ENCODE results near the gene C17orf107.
A peak's percentile ranks its signal among the peaks of the same experiment; 100 is the strongest.

C17orf107 gene

GRCh38 chr17:4935650-4936049 is 36.3 kb downstream of the C17orf107 start:
- no peak for DNase-seq (ENCODE audit: low read depth)

DNA sequence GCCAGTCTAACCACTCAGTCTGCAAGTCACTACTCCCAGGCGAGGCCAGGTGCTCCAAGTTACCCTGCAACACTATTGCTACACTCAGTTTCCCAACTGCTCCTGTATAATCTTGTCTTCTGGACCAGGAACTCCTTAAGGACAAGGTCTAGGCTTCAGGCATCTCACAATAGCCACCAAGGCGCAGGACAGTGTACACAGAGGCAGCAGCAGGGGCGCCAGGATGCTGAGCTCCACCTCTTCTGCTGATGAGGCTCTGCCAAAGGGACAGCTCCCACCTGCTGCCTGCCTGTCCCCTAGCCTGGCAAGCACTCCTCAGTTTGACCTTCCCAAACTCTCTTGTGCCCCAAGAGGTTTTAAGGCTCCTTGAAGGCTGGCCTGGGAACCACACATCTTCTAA is 37.1 kb downstream of the C17orf107 start:
- no peak for DNase-seq (ENCODE audit: low read depth)

DNA sequence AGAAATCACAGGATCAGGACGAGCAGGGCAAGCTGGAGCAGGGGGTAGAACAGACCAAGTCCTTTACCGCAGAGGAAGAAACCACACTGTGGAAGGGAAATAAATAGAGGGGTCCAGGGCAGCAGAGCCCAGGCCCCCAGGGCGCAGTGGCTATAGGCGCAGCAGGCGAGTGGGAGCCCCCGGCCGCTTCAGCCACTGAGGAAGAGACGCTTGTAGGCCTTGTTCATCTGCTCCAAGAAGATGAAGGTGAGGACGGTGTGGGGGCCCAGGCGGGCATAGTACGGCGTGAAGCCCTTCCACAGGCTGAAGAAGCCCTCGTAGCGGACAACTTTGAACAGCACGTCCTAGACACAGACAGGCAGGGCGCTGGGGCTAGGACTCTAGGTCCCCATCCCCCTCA is 38.2 kb downstream of the C17orf107 start:
- no peak for DNase-seq (ENCODE audit: low read depth)

GRCh38 chr17:4938069-4938491 is 38.7 kb downstream of the C17orf107 start:
- no peak for DNase-seq (ENCODE audit: low read depth)

GRCh38 chr17:4938688-4939545 is 39.6 kb downstream of the C17orf107 start:
- peak; percentile 44 for DNase-seq (ENCODE audit: low read depth)

GRCh38 chr17:4939546-4939795 is 40.1 kb downstream of the C17orf107 start:
- no peak for DNase-seq (ENCODE audit: low read depth)

GRCh38 chr17:4939796-4940554 is 40.6 kb downstream of the C17orf107 start, which contains the start of the genes RNF167 and SLC25A11:
Gene RNF167 (plus strand): TSS chr17:4940268. CDS start chr17:4940910, 642 bp downstream.
Gene SLC25A11 (minus strand): TSS chr17:4940046. CDS start chr17:4939910, 136 bp downstream.
- DNase-seq (ENCODE audit: low read depth): peak; percentile 100

DNA sequence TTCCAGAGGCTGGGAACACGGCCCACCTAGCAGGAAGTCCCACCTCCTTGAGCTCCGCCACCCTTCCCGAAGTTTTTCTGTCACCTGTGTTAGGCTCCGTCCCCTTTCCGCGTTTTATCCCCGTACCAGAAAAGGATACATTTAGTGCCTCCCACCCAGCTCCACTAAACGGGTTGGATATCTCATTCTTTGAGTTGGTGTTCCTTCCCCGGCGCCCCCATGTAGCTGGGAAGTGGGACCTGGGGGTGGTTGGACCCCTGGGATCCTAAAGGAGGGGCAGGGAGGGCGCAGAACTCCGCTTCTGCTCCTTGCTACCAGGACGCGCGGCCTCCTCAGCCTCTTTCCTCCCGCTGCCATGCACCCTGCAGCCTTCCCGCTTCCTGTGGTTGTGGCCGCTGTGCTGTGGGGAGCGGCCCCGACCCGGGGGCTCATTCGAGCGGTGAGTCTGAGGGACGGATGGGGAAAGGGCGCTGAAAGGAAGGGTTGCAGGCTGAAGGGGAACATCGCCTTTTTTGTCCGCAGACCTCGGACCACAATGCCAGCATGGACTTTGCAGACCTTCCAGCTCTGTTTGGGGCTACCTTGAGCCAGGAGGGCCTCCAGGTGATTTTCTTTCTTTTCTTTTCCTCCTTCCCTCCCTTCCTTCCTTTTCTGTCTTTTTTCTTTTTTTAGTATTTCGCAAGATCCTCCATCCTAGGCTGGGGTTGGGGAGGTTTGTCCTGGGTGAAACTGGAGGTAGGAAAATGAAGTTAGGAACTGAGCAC is 41.4 kb downstream of the C17orf107 start:
- DNase-seq (ENCODE audit: low read depth): peak; percentile 51

DNA sequence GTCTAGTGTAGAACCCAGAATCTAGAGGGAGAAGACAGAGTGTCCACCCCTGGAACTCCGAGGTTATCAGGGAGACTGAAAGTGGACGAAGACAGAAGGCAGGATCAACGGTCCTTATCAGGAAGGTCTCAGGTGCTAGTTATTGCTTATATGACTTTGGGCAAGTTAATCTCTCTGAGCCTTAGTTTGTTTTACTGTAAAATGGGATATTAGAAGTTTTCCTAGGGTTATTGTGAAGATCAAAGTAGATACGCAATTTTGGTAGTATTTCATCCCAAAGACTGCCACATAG is 41.9 kb downstream of the C17orf107 start:
- DNase-seq (ENCODE audit: low read depth): no peak

DNA sequence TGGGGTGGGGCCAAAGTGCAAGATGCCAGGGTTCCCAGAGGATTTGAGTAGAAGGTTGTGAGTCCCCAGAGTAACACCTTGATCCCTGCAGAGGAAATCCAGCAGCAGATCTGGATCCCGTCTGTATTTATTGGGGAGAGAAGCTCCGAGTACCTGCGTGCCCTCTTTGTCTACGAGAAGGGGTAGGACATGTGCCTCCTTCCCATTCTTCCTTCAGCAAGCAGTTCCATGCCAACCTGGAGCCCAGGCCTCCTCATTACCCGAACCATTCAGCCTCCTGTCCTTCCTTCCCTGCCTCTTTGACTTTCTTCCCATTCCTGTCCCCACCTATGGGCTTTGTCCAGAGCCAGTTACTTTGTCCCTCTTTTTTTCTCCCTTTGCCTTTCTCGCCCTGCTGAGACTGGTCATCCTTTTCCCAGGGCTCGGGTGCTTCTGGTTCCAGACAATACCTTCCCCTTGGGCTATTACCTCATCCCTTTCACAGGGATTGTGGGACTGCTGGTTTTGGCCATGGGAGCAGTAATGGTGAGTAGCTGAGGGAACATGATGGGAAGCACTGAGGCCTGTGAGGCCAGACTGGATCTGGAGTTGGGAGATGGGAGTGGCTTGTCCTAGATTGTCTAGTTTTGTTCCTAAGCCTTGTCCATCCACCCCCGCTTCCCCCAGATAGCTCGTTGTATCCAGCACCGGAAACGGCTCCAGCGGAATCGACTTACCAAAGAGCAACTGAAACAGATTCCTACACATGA is 43.6 kb downstream of the C17orf107 start:
- no peak for DNase-seq (ENCODE audit: low read depth)

- DNase-seq (ENCODE audit: low read depth): no peak
Measured at GRCh38 chr17:4944163-4944553, 44.8 kb downstream of the C17orf107 start.

GRCh38 chr17:4944554-4945175 is 45.3 kb downstream of the C17orf107 start:
- DNase-seq (ENCODE audit: low read depth): no peak

- peak; percentile 98 for DNase-seq (ENCODE audit: low read depth)
Measured at GRCh38 chr17:4945176-4945943, 46.0 kb downstream of the C17orf107 start.

DNA sequence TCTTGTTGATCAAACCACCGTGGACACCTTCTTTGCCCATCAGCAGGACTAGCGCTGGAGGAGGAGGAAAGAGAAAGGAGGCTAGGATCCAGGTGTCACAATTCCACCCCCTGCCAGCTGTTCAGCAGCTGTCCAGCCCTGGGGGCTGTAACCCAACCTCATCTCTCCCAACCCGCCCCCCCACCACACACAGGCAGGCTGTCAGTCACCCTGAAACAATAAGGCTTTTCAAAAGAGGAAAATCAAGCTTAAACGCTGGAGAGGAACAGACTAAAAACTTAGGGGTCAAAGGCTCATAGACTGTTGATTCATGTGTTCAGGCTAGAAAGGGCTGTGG is 46.6 kb downstream of the C17orf107 start:
- peak; percentile 44 for DNase-seq (ENCODE audit: low read depth)

DNA sequence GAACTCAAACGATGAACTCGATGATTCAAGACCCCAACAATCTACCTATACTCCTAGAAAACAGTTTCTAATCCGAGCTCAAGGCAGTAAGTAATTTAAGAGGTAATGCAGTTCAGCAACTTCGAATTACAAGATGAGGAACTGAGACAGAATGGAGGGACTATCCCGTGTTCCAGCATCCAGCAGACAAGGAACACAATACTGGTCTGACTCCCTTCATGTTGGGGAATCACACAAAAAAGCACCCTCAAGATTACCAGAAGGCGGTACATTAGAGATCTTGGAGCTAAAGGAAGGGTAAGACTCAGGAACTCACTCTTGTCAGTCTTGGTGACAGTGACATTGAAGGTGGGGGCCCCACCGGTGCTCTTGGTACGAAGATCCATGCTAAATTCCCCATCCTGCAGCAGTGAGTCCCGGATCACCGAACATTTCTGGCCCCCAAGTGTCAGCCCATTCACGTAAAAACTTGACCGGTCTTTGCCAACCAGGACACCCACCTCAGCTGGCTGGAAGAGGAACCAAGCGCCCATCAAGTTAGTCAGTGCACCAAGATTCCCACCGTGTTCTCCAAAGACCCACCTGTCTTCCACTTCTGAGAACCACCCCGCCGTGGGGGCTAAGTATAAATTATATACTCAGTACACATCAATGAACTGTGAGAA is 47.1 kb downstream of the C17orf107 start:
- no peak for DNase-seq (ENCODE audit: low read depth)

DNA sequence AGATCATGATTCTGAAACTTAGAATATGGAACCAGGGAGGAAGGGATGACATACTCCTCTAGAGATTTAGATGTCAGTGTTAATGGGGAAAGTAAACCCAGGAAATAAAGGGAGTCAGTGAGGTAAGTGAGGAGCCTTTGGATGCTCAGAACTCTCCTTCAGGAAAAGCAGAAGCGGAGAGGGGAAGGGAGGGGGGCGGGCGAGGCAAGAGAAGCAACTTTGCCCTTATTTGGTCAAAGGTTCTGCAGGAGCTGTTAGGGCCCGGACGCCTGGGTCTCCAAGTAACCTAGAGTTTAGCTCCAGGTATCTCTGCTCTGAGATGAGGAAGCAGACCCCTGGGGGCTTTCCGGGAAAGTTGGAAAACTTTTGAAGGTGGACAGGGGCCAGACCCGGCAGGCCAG is 47.7 kb downstream of the C17orf107 start:
- peak; percentile 29 for DNase-seq (ENCODE audit: low read depth)

GRCh38 chr17:4947411-4948165 is 48.3 kb downstream of the C17orf107 start:
- DNase-seq (ENCODE audit: low read depth): peak; percentile 74

DNA sequence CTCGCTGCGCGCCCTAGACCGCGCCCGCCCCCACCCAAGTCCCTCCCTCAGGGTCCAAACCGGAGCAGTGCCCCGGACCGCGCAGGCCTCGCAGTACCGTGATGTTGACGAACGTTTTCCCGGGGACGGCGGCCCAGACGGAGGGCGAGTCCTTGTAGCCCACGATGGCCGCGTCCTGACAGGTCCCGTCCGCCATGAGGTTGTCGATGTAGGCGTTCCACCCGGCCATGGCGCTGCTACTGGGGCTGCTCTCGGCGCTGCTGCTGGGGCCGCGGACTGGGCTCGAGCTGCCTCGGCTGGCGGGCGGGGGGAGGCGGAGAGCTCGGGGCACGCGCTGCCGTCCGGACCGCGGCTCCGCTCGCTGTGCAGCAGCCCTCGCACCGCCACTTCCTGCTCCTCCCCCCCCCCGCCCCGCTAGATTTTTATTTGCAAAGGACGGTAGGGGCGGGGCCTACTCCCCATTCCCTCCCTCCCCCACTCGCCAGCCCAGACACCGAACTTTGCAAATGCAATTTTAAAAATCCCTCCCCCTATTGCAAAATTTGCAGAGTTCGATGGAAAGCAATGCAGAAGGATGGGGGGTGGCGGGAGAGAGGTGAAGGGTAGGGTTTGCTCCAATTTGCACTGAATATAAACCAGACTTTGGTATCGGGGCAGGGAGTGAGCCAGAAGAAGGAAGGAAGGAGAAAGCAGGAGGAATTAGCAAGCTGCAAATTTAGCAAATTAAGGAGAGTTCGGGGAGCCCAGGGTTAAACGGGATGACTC is 49.0 kb downstream of the C17orf107 start, which contains the start of gene PFN1:
Gene PFN1 (minus strand): TSS at position 365 of the 765 bp plus-strand sequence. CDS start 136 bp downstream, at position 229.
- DNase-seq (ENCODE audit: low read depth): peak; percentile 94

DNA sequence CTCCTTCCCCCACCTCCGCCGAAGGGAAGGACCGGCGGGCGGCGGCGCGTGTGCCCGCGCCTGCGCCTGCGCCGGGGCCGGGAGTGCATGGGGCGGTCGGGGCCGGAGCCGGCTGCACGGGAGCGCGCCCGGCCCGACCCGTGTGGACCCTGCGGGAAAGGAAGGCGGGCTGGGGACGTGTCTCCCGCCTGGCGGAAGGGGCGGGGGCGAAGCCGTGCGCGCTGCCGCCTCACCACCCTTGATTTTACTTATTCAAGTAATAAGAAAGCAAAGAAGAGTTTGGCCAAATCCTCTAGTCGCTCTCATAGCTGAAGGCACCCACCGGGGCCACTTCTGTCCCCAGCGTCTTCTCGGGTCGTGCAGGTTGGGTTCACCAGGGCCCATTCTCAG is 49.6 kb downstream of the C17orf107 start:
- peak; percentile 91 for DNase-seq (ENCODE audit: low read depth)

All from ELR (cell line).